GM19395 (cell line): ENCODE measurements around the gene TTYH3.
"Not testable (repeated sequence)": the region's sequence is repeated elsewhere in the genome, so short reads cannot be mapped to it uniquely, and the experiment has no call there.

Experiments
- ATAC-seq: cut with Tn5 transposase; IDR thresholded peaks from one replicate; pipeline ENCODE4 v1.9.1; 2021; ENCODE audit warnings: mild to moderate bottlenecking, moderate library complexity; ENCODE audit not compliant: unreplicated experiment

Gene TTYH3

GRCh38 chr7:2601907-2602306, 29.9 kb upstream of the TTYH3 start:
- ATAC-seq: no peak

GRCh38 chr7:2602406-2603043, 29.3 kb upstream of the TTYH3 start:
- ATAC-seq: no peak

- no peak for ATAC-seq
Observed at GRCh38 chr7:2603044-2603965, 28.5 kb upstream of the TTYH3 start.

GRCh38 chr7:2604608-2605174, 27.1 kb upstream of the TTYH3 start:
- ATAC-seq: no peak

GRCh38 chr7:2605608-2606538, 25.9 kb upstream of the TTYH3 start:
- ATAC-seq: no peak

GRCh38 chr7:2606539-2606936, 25.2 kb upstream of the TTYH3 start:
- no peak for ATAC-seq

- no peak for ATAC-seq
Observed at GRCh38 chr7:2607122-2607922, 24.5 kb upstream of the TTYH3 start.

- ATAC-seq: no peak
Observed at GRCh38 chr7:2607923-2608904, 23.6 kb upstream of the TTYH3 start.

- ATAC-seq: peak; percentile 63
Observed at GRCh38 chr7:2608921-2609411, 22.8 kb upstream of the TTYH3 start.

GRCh38 chr7:2609646-2610045, 22.1 kb upstream of the TTYH3 start:
- not testable (repeated sequence) for ATAC-seq

- ATAC-seq: no peak
Observed at GRCh38 chr7:2610466-2610865, 21.3 kb upstream of the TTYH3 start.

GRCh38 chr7:2610898-2611297, 20.9 kb upstream of the TTYH3 start:
- ATAC-seq: no peak

- ATAC-seq: no peak
Observed at GRCh38 chr7:2611401-2611800, 20.4 kb upstream of the TTYH3 start.

GRCh38 chr7:2611922-2612321, 19.9 kb upstream of the TTYH3 start:
- no peak for ATAC-seq

- ATAC-seq: no peak
Observed at GRCh38 chr7:2612445-2613097, 19.2 kb upstream of the TTYH3 start.

GRCh38 chr7:2613098-2613930, 18.5 kb upstream of the TTYH3 start:
- no peak for ATAC-seq

GRCh38 chr7:2613931-2614600, 17.7 kb upstream of the TTYH3 start:
- ATAC-seq: no peak
